GM21576 (cell line): ENCODE data around the gene TMOD2.
A peak's percentile ranks its signal among the peaks of the same experiment; 100 is the strongest.

Source experiments
- ATAC-seq: cut with Tn5 transposase; IDR thresholded peaks from one replicate; pipeline ENCODE4 v1.9.1; 2021; ENCODE audit warnings: mild to moderate bottlenecking, moderate library complexity; ENCODE audit not compliant: unreplicated experiment

TMOD2 gene

GRCh38 chr15:51750792-51751696 is at the start of gene TMOD2:
TSS of gene TMOD2 (plus strand) at chr15:51751597. CDS start at chr15:51766442, 14,845 bp downstream.
- peak; percentile 65 for ATAC-seq

DNA sequence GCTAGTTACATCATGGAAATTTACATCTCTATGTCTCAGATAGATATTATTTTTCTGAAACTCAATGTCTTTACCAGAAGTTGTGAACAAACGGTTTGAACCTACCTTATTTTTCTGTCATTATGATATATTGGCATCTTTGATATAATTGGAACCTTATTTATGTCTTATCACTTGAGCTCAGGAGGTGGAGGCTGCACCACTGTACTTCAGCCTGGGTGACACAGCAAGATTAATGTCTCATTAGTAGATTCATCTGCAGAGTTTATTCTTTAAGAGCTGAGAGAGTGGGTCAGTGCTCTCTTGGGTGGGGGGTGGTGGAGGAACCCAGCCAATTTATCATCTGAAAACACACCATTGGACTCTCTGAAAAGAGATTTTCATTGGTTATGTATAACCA is 48.7 kb upstream of the TMOD2 start:
- ATAC-seq: no peak

DNA sequence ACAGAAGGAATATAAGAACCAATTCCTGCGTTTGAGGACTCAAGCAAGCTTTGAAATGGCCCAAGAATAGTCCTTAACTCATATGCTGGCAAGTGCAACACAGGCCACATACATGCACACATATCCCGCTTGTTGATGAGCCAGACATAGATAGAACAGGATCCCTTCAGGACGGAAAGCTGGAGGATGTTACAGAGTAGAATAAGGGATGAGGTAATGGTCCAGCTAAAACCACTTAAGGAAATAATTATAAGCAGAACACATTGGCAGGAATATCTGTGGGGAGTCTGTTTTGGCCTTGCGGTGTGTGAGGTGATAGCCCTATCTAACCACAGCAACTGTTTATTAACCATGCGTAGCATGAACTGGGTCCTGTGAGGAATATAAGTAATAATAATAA is 45.1 kb upstream of the TMOD2 start:
- no peak for ATAC-seq

DNA sequence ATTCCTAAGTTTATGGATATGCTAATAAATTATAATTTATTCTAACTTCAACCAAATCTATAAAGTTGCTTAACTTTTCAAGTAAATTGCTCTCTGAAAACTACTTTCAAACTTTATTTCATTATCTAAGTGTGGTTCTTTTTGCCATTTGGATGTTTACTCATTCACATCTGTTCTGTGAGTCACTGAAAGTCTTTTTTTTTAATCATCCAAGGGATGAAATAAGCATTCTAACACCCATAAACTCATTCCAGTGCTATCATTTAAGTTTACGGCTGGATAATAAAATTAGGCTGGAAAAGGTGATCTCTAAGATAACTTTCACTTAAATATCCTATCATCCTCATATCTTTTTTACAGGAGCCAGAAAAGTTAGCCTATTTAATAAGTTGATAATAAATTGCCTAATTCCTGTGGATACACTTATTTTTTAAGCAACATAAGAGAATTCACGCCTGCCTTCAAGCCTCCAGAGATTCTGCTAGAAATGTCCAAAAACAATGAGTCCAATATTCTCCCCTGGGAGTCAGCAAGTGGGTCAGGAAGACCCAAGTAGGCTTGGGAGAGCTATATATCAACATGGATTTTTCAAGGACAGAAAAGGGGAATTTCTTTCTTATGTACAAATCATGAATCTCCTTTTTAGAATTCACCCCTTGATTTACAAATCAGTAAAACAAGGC is 44.3 kb upstream of the TMOD2 start:
- ATAC-seq: no peak

DNA sequence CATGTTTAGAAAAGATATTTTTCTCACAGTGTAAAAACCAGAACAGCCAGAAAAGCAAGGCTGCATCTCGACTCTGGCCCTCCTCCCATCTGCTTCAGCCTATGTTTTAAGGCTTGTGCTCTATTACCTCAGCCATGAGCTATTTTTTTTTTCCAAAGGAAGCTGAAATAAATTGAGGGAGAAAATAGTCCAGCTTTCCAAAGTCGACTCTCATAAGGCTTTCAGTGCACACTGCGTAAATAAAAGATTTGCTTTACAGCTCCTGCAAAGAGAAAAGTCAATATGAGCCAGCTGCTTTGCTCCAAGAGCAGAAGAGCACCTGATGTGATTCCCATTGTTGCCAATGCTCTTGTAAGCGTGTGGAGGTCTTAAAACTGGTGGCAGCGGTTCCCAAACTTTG is 43.4 kb upstream of the TMOD2 start:
- no peak for ATAC-seq

GRCh38 chr15:51709031-51709430 is 42.4 kb upstream of the TMOD2 start:
- no peak for ATAC-seq

DNA sequence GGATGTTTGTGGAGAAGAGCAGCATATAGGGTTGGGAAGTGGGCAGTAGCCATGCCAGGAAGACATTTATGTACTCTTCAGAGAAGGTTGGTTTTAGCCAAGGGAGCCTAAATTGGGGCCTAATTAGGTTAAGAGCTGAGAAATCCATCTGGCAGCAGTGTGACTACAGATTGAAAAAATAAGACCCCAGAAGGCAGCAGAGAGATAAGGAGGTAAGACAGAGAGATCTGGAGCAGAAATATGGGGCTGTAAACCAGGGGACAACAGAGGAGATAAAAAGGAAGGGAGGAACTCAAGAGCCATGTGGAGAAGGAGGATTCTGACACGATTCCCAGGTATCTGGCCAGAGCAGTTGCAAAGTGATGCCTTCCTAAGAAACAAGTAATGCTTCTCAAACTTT is 37.2 kb upstream of the TMOD2 start:
- no peak for ATAC-seq

DNA sequence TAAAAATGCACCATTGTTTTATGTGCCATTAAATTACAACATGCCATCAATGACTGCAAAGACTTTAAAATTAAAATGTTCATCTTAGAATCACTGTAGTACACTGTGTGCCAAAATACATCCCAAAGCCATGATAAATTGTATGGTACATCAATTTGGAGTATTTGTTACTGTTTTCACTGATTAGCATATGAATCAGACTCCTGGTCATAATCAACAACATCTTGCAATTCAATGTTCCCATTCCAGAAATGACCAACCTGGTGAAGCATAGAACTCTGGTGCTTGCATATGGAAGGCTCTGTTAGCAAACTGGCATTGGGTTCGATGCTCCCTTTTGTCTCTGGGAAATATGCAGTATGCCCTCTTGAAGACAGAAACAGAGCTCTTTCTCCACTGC is 36.5 kb upstream of the TMOD2 start:
- ATAC-seq: no peak

DNA sequence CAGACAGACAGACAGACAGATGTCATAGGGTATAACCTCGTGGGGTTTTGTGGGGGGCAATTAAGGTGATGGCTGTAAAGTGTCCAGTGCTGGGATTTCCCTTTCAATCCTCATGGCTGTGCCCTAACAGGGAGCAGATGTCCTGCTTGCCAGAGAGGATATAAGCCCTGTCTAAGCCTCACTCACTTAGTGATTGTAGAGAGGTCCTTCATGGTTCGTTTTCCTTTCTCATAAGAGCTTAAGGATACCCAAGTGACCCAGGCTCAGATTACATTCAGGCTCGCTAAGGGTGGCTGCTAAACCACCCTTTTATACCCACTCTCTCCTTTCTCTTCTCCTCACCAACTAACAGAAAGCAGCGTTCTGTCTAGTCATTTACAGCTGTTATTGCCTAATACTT is 33.2 kb upstream of the TMOD2 start:
- ATAC-seq: no peak

GRCh38 chr15:51718746-51719145 is 32.7 kb upstream of the TMOD2 start:
- ATAC-seq: no peak

GRCh38 chr15:51720201-51720995 is 31.0 kb upstream of the TMOD2 start:
- ATAC-seq: no peak

- ATAC-seq: no peak
These were observed 30.0 kb upstream of the TMOD2 start for GRCh38 chr15:51721199-51721960.

DNA sequence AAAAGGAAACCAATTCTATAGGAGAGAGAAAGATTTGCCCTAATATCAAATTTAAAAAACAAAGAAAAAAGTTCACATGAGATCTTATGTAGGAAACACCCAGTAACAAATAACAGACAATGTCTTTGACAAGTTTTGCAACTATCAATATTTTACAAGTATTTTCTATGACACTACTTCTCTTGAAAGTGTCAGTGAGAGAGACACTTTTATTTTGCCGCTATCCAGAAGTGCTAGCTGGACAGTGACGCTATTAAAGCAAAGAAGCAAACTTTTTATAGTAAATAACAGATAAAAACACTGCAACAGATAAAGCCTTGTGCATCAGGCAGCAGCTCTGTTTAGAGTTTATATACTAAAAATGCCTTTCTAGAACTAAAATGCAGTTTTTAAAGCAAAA is 27.2 kb upstream of the TMOD2 start:
- no peak for ATAC-seq

DNA sequence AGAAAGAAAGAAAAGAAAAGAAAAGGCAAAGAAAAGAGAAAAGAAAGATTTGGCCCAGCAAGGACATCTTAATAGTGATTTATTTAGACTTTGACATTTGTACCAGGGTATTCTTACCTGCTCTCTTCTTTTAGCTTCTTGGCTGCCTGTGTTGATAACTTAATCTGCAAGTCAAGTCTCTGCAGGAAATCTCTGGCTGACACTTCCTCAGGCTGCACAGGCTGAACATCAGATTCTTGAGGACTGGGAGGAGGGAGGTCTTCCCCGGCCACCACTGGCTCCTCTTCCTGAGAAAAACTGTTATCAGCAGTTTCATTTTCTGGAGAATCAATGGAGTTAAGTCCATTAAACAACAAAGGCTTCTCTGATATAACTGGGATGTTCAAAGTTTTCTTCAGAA is 26.7 kb upstream of the TMOD2 start:
- no peak for ATAC-seq

DNA sequence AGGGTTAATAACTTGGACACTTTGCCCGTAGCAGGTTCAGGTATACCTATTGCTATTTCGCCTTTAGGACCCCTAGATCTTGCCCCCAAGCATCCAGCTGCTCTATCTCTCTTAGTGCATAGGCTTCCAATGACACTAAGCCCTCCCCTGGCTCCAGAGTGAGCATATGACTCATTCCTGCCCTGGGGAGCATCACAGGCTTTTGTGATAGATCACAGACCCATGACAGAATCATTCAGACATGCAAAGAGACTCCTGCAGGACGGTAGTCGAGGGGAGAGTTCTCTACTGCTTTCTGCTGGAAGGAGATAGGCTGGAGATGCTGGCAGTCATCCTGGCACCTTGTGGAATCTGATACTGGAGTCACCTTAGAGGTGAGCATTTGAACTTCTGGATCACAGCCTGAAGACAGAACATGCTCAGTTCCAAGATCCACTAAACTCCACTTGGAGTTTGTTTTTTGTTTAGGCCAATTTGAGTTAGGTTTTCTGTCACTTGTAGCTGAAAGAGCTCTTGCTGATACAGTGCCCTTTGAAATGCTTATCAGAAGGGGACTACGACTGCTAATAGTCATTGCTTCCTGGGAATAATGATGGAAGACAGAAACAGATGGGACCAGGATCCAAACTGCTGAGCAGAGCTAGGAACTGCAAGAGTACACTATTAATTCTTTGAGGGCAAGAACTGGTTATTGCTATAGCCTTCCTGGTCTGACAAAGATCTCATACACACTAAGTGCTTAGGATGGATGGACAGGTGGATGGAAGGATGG is 24.9 kb upstream of the TMOD2 start:
- peak; percentile 70 for ATAC-seq

- peak; percentile 27 for ATAC-seq
These were observed 24.1 kb upstream of the TMOD2 start for GRCh38 chr15:51727141-51727897.

GRCh38 chr15:51731549-51732267 is 19.7 kb upstream of the TMOD2 start:
- peak; percentile 47 for ATAC-seq

- no peak for ATAC-seq
These were observed 18.8 kb upstream of the TMOD2 start for GRCh38 chr15:51732646-51733045.
